ENCODE measurements around the gene OR51M1.
"Not testable (repeated sequence)": the region's sequence is repeated elsewhere in the genome, so short reads cannot be mapped to it uniquely, and the experiment has no call there.

Gene OR51M1, protein sequence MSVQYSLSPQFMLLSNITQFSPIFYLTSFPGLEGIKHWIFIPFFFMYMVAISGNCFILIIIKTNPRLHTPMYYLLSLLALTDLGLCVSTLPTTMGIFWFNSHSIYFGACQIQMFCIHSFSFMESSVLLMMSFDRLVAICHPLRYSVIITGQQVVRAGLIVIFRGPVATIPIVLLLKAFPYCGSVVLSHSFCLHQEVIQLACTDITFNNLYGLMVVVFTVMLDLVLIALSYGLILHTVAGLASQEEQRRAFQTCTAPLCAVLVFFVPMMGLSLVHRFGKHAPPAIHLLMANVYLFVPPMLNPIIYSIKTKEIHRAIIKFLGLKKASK

DNA sequence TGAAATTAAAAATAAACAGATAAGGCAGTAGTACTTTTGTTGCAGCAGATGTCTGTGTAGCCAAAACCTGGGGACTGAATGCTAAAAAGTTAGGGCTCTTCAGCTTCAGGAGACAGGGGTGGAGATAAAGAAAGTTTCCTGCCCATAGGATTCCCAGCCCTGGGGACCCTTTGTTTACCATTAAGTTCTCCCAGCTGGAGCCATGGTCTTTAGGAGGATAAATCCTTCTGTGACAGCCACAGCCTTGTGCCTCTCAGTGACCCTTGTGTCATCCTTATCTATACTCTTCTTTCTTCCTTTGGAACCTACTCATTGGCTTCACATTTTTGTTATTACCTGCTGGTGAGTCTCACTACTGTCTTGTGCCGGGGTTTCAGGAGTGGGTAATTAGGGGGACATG is at the start of gene OR51M1:
TSS of gene OR51M1 (plus strand) at position 237 of the 400 bp plus-strand sequence. CDS start 5,587 bp downstream, outside the sequence.
- no peak for DNase-seq

DNA sequence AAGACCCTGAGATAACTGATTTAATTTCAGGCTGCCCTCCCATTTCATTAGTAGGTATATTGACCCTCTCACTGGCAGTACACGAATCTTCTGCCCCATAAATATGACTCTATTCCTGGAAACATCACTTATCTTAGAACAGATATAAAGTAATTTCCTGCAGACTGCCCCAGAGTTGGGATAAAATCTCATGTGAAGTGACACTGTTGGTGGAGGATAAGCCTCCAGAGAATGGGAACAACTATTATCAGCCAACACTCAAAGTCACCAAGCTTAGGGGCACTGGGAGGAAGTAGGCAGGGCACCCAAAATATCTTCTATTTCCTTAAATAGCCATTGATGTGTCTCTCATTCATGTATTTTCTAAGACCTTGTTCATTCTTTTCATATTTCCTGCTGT is 48.4 kb upstream of the OR51M1 start:
- DNase-seq, result no peak

DNA sequence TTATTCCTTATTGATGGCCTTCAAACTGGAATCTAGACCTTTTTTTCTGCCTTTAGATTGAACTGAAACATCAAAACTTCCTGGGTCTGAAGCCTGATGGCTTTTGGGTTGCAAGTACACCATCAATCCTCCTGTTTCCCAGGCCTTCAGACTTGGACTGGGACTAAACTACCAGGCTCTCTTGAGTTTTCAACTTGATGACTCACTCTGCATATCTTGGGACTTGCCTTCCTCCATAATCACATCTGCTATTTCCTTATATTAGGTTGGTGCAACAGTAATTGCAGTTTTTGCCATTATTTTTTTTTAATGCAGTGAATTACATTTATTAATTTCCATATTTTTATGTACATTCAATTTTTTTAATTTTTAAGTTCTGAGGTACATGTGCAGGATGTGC is 47.3 kb upstream of the OR51M1 start:
- DNase-seq, result no peak

DNA sequence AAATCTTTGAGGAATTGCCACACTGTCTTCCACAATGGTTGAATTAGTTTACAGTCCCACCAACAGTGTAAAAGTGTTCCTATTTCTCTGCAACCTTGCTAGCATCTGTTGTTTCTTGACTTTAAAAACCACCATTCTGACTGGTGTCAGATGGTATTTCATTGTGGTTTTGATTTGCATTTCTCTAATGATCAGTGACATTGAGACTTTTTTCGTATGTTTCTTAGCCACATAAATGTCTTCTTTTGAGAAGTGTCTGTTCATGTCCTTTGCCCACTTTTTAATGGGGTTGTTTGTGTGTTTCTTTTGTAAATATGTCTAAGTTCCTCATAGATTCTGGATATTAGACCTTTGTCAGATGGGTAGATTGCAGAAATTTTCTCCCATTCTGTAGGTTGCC is 46.4 kb upstream of the OR51M1 start:
- DNase-seq, result not testable (repeated sequence)

DNA sequence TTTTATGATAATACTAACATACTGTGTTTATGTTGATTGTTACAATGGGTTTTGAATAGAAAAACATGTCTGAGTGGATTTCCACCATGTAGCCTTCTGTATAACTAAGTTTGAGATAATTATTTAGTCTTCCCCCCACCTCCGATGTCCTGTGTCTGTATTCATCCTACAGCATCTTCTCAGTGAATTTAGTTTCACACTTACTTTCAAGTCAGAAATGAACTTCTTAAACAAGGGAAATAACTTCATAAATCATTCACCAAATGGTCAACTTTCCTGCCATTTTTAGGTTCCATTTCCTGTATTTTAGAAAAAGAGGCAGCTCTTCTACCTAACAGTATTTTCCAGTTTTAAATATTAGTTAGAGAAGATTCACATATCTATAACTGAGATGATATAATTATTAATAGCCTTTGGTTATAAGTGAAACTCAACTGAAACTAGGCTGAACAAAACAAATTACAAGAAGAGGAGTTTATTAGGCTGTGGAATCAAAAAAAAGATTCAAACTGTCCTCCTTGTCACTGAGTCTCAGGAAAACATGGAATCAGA is 43.8 kb upstream of the OR51M1 start:
- DNase-seq, result no peak

DNA sequence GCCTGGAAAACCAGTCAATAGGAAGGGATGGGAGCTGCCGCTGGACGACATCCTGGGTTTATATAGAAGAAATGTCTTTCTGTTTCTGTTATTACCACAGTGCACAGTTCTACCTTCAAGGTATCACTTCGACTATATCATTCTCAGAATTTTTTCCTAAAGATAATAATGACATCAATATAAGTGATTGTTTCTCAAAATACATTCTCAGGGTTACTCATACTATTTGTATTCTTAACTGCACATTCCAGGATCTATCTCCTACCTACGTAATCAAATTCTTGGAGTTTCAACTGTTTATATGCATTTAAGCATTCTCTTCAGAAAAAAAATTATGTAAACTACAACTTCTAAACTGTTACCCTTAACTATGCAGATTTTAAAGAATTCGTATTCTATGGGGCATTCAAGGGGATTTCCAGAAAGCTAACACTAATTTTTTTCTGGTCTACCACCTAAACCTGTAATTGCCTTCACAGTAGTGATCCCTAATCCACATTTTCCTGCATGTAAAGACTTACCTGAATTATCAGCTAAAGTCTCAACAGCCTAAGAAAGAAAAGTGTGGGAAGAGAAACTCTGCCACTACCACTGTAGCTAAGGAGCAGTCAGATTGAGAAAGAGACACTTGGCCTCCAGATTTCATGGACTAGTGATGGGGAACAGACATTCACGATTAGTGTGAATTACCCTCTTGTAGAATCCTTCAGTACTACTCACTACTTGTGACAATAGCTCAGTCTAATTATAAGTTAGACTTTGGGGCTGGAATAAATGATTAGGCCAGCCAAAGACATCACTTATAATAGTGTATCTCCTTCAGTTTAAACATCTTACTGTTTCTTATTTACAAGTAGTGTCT is 39.9 kb upstream of the OR51M1 start, which contains the start of gene OR51B5:
TSS of gene OR51B5 (minus strand) at position 51 of the 862 bp plus-strand sequence. CDS start at position 51, 0 bp downstream.
- DNase-seq, result no peak

DNA sequence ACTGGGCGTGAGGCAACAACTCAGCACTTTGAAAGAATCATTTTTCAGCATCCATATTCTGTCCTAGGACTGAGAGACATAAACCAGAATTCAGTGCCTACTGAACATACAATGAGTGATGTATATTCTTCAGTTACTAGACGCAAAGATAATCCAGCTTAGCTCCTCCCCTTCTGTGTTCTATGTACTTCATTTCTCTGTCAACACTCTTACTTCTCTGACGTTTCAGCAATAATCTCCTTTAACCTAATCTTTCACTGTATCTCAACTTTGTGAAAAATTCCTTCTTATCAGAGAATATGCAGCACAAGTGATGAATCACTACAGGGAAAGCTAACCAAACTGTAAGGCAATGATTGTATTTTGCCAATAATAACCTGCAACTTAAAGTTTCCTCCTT is 37.8 kb upstream of the OR51M1 start:
- no peak for DNase-seq

DNA sequence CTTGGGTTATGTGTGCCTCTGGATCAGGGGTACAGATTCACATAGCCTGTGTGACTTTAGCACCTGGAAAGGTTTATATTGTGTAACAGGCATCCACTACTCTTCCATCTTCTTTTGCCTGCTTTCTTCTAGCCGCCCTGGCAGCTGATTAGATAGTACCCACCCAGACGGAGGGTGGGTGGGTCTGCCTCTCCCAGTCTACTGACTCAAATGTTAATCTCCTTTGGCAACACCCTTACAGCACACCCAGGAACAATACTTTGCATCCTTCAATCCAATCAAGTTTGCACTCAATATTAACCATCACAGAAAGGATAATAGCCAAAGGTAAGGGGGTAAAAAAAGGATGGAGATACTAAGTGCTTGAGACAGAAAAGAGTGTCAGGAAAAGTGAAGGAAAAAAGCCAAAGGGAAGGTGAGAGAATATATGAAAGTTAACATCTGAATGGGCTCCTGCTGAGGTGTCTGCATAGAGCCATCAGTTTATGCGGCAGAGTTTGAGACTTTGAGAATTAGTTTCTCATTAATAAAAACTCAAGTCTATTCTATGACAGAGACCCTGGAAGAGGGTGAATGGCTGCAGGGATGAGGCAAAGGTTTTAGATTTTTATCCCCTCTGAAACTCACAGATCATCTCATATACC is 34.9 kb upstream of the OR51M1 start:
- DNase-seq, result no peak

DNA sequence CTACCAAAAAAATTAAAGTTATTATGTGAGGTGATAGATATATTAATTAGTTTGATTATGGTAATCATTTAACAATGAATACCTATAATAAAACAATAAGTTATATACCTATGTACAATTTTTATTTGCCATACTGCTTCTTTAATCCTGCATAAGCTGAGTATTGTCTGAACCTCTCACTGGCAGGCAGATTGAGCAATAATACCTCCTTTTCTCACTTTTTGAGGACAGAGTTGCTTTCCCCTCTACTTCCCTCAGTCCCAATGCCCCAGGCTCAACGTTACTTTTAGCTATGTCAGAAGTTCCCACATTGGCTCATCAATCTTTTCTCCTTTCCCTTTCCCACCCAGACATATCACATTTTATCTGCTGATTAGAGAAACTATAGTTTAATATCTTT is 34.1 kb upstream of the OR51M1 start:
- no peak for DNase-seq

DNA sequence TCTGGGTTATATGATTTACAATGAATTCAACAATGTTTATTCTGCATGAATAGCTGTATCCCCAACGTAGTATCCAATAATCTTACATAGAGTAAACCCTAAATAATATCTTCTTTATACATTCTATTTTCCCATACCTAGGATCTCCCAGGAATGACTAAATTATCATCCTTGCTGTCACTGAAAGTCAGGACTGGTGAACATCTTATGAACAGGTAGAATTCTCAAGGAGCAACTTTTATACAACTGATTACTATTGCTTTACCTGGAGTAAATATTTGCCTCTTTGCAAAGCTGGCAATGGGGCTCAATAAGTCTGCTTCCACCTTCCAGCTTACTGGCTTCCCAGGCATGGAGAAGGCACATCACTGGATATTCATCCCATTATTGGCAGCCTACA is 32.4 kb upstream of the OR51M1 start, which contains the start of gene OR51B6:
TSS of gene OR51B6 (plus strand) at position 301 of the 400 bp plus-strand sequence. CDS start at position 301, 0 bp downstream.
- no peak for DNase-seq

DNA sequence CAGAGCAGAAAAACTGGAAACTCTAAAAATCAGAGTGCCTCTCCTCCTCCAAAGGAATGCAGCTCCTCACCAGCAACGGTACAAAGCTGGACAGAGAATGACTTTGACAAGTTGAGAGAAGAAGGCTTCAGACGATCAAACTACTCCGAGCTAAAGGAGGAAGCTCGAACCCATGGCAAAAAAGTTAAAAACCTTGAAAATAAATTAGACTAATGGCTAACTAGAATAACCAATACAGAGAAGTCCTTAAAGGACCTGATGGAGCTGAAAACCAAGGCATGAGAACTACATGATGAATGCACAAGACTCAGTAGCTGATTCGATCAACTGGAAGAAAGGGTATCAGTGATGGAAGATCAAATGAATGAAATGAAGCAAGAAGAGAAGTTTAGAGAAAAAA is 27.6 kb upstream of the OR51M1 start:
- DNase-seq, result not testable (repeated sequence)

DNA sequence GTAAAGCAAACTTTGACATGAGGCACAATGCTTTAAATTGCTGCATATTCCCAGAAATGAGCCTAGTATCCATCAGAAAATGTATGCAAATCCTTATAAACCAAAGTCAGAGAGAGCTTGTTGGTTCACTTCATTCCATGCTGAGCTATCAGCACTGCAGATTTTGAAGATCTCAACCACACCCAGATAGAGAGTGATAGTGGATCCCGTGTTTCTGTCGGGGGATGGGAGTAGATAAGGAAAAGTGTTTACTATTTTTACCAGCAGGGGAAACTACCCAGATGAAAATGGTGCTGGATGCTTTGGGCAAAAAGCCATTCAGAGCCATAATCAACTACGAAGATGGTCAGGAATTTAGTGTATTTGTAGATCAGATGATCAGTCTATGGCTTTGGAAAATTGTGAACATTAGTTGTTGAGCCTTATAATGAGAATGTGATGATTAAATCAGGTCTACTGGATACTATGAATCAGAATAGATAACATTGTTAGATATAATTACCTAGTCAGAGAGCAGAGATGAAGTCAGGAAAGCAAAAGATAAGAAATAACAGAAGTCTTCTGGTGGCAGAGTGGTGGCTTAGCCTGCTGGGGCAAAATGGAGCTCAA is 21.5 kb upstream of the OR51M1 start:
- DNase-seq, result no peak

DNA sequence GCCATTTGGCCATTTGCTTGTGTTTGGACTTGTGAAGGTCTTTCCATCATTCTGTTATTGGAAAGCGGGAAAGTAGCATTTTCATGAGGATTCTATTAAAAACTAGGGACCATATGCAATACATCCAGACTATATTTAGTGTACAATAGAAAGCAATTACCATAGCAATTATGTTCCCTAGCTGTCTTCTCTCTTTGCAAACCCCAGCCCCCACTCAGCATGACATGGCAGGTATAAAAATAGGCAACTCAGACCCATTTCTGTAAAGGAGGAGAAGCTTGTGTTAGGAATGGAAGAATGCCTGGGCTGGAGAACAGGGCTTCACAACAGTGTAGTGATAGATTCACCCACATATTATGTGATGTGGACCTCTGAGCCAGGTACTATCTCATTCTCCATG is 19.9 kb upstream of the OR51M1 start:
- no peak for DNase-seq

DNA sequence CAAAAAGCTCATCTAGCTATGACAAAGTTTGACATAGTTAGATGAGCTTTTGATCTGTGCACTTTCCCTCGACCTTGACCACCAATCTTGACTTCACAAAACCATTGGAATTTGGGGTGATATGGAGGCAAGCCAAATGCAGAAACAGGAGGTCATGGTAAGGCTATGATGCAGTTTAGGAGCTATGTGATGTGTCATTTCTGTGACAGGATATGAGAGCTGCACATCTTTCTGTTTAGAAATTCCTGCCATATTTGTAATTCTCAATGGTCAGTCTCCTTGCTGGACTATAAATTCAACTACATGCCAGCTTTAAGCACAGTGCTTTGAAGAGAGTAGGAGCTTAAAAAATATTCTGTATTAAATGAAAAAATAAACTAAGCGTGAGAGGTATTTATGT is 19.4 kb upstream of the OR51M1 start:
- no peak for DNase-seq

DNA sequence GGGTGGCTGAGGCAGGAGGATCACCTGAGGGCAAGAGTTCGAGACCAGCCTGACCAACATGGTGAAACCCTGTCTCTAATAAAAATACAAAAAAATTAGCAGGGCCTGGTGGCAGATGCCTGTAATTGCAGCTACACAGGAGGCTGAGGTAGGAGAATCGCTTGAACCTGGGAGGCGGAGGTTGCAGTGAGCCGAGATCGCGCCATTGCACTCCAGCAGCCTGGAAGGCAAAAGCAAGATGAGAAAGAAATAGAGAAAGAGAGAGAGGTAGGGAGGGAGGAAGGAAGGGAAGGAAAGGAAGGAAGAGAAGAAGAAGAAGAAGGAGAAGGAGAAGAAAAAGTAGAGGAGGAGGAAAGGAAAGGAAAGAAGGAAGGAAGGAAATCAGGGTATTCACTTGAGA is 17.2 kb upstream of the OR51M1 start:
- not testable (repeated sequence) for DNase-seq

DNA sequence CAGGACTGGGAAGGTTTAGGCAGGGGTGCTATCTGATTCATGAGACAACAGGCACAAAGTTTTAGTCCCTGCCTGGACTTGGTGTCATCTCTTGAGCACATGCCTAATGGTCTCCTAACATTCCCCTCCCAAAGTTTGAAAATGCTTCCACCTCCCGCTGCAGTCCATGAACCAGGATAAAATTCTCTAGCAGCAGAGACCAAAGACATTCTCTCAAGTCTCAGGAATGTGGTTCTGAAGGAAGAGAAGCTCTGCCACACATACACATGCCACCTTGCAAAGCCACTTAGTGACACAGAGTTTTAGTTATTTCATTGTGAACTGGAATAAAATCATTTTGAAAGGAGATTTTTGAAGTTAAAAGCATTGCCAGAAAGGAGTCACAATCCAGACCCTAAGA is 16.8 kb upstream of the OR51M1 start:
- no peak for DNase-seq

DNA sequence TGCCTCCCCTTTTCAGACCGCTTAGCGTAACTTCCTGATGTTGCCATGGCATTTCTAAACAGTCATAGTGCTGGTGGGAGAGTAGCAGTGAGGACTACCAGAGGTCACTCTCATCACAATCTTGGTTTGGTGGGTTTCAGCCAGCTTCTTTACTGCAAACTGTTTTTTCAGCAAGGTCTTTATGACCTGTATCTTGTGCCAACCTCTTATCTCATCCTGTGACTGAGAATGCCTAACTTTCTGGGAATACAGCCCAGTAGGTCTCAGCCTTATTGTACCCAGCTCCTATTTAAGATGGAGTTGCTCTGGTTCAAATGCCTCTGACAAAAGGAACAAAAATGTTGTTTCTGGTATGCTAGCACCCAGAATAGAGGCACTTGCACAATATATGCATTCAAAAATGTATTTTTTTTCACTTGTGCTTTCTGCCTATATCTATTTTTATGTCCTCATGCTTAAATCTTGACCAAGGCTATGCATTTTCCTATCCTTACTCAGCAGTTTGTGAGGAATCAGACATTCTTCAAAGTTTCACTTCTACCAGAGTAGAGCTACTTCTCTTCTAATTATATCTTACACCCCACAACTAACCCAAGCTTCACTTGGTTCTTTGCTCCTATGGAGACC is 16.1 kb upstream of the OR51M1 start:
- no peak for DNase-seq

DNA sequence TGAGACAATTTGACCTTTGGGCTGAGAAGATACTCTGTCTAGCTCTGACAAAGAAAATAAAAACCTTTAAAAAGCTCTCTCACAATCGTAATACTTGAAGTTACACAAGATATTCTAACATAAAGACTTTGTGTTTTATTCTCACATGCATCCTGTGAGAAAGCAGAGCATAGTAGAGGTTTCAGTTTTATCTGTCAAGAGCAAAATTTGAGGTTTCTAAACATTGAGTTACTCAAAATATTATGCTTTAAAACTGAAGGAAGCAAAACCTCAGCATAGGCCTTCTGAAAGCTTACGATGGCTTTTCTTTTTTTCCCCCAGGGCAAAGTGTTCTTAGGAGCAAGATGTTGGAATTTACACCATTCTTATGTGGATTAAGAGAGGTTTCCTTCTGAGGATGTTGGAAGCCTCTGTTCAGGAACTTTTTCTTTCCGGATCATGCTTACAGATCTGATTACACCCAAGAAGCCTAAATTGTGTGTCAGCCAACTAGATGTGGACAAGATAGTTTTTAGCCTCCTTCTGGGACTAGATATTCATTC is 15.0 kb upstream of the OR51M1 start:
- DNase-seq, result no peak

DNA sequence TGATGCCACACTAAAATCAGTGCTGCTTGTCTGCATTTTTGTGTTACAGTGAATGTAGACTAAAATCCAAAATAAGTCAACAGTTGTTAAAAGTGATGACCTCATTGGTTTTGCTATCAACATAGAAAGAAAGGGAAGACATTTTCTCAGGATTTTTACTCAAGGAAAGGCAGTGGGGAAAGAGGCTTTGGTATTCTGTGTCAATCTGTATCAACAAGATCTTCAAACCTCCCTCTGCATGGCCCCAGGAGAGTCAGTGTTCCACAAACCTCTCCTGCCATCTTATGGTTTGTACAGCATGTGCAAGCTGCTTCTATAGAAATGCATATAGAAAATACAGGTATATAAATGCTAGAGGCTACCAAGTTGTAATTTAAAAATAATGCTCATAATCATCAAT is 13.8 kb upstream of the OR51M1 start:
- DNase-seq, result no peak

DNA sequence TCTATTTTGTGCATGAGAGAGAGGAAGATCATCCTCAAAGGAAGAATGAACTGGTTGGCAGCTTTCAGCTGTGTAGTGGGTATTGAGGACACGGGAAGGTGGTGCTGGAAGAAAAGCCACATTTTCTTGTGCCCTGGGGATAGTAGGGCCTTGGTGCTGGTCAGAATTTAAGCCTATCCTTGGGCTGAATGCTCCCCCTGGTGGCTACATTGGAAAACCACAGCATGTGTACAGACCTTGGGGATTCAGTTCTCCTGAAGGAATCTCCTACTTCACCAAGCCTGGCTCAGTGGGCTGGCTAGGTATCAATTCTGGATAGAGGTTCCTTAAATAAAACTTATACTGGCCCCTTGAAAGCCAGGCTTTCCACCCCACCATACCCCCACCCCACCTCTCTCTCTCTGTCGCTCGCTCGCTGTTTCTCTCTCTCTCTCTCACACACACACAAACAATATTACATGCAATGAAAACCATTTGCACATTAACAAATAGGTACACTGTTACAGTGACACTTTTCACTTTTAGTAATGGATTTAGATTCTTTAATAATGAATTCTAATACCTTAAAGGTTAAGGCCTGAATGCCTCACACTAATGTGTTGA is 2.8 kb upstream of the OR51M1 start:
- no peak for DNase-seq

DNA sequence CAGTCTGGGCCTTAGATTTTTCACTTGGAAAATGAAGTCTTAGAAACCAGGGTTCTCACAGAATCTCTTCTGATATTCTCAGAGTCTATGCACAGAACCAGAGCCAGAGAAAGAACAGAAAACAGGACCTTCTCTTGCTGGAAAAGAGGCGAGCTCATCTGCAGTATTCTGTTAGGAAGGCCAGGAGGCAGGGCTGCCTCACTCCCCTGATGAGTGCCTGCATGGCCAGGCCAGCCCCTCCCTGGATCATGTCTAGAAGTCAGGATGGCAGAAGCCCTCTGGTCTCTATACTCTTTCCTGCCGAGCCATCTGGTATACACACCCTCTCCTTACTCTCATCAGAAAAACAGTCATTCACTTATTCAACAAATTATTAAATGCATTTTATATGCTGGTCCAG is 723 bp downstream of the OR51M1 start:
- DNase-seq, result no peak

DNA sequence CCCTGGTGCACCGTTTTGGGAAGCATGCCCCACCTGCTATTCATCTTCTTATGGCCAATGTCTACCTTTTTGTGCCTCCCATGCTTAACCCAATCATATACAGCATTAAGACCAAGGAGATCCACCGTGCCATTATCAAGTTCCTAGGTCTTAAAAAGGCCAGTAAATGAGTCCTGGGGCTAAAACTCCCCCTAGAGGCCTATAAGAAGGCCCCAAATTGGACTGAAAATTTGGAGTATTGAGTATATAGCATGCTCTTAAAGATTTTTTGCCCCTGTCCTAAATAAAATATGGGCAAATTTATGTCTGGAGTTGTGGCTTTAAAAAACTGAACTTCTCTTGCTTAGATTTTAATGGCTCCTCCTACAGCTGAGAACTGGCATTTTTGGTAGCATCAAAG is 6.6 kb downstream of the OR51M1 start:
- DNase-seq, result no peak

Measured in stimulated activated naive CD4-positive, alpha-beta T cell (primary cell).